Liver (tissue), 9 donors: ENCODE data around the gene GZMA. TPM values are rescaled to one million over a fixed set of nuclear protein-coding genes. Genes with fewer than 3 reads are reported as not detected.
"Not testable (repeated sequence)": the region's sequence is repeated elsewhere in the genome, so short reads cannot be mapped to it uniquely, and the experiment has no call there.

Experiments used
- DNase-seq: peaks from one replicate; pipeline ENCODE4 v3.0.0-alpha.2; 2017; ENCODE audit warnings: low spot score
- H3K27ac ChIP-seq, 2 donors: one replicate each; pipeline ENCODE4 v1.7.0; 2013; ENCODE audit warnings: inconsistent platforms in 2 of 2, low read length in 2 of 2, control low read depth in 1 of 2, low read depth in 1 of 2, mild to moderate bottlenecking in 1 of 2
- H3K27me3 ChIP-seq, 4 donors: one replicate each; pipeline versions ENCODE4 v1.6.1 to v1.7.0; 2013; ENCODE audit warnings: low read length in 3 of 4, inconsistent platforms in 1 of 4, mild to moderate bottlenecking in 1 of 4, moderate library complexity in 1 of 4; ENCODE audit not compliant: control insufficient read depth in 4 of 4, insufficient read depth in 4 of 4
- H3K36me3 ChIP-seq, 4 donors: one replicate each; pipeline versions ENCODE4 v1.6.1 to v1.7.0; 2013; ENCODE audit warnings: low read length in 3 of 4, mild to moderate bottlenecking in 3 of 4, low read depth in 1 of 4, moderate library complexity in 1 of 4; ENCODE audit not compliant: control insufficient read depth in 4 of 4, insufficient read depth in 3 of 4
- H3K4me1 ChIP-seq, 4 donors: one replicate each; pipeline versions ENCODE4 v1.6.1 to v1.7.0; 2013; ENCODE audit warnings: low read length in 3 of 4, mild to moderate bottlenecking in 3 of 4, moderate library complexity in 1 of 4; ENCODE audit not compliant: control insufficient read depth in 4 of 4, insufficient read depth in 4 of 4
- H3K4me3 ChIP-seq, 3 donors: one replicate each; pipeline versions ENCODE4 v1.6.1 to v1.7.0; 2013; ENCODE audit warnings: low read length in 3 of 3, control low read depth in 1 of 3, low read depth in 1 of 3, mild to moderate bottlenecking in 1 of 3
- H3K9ac ChIP-seq, 2 donors: one replicate each; pipeline ENCODE4 v1.7.0; 2013; ENCODE audit warnings: low read length in 2 of 2, mild to moderate bottlenecking in 2 of 2, moderate library complexity in 2 of 2, control low read depth in 1 of 2, low read depth in 1 of 2
- H3K9me3 ChIP-seq, 4 donors: one replicate each; pipeline versions ENCODE4 v1.6.1 to v1.7.0; 2013; ENCODE audit warnings: low read length in 3 of 4; ENCODE audit not compliant: control insufficient read depth in 4 of 4
- ATF3 ChIP-seq: IDR thresholded peaks from 2 replicates; pipeline ENCODE4 v1.6.1; 2016; ENCODE audit warnings: antibody characterized with exemption
- EGR1 ChIP-seq, 2 donors: IDR thresholded peaks; 2 replicates each; pipeline ENCODE4 v1.6.1; 2016 to 2018; ENCODE audit warnings: antibody characterized with exemption in 2 of 2, low read depth in 2 of 2
- FOXA1 ChIP-seq: IDR thresholded peaks from 2 replicates; pipeline ENCODE4 v1.6.1; 2016; ENCODE audit warnings: antibody characterized with exemption
- FOXA2 ChIP-seq: IDR thresholded peaks from 2 replicates; pipeline ENCODE4 v1.6.1; 2016; ENCODE audit warnings: antibody characterized with exemption
- GABPA ChIP-seq, 2 donors: IDR thresholded peaks in 1 of 2; conservative IDR thresholded peaks in 1 of 2; 2 replicates each; pipeline ENCODE4 v1.6.1; 2016; ENCODE audit warnings: antibody characterized with exemption in 2 of 2, mild to moderate bottlenecking in 1 of 2, moderate library complexity in 1 of 2
- HNF4A ChIP-seq, 2 donors: conservative IDR thresholded peaks; 2 replicates each; pipeline ENCODE4 v1.6.1; 2016; ENCODE audit warnings: antibody characterized with exemption in 2 of 2, mild to moderate bottlenecking in 2 of 2
- HNF4G ChIP-seq: IDR thresholded peaks from 2 replicates; pipeline ENCODE4 v1.6.1; 2016; ENCODE audit warnings: antibody characterized with exemption
- NR2F2 ChIP-seq: IDR thresholded peaks from 2 replicates; pipeline ENCODE4 v1.6.1; 2016; ENCODE audit warnings: antibody characterized with exemption
- RAD21 ChIP-seq, 2 donors: IDR thresholded peaks; 2 replicates each; pipeline ENCODE4 v1.6.1; 2016; ENCODE audit warnings: antibody characterized with exemption in 2 of 2, mild to moderate bottlenecking in 2 of 2
- RXRA ChIP-seq, 2 donors: IDR thresholded peaks; 2 replicates each; pipeline ENCODE4 v1.6.1; 2017 to 2018; ENCODE audit warnings: antibody characterized with exemption in 2 of 2, mild to moderate bottlenecking in 1 of 2
- SP1 ChIP-seq: IDR thresholded peaks from 2 replicates; pipeline ENCODE4 v1.6.1; 2018; ENCODE audit warnings: antibody characterized with exemption, mild to moderate bottlenecking
- TAF1 ChIP-seq: conservative IDR thresholded peaks from 2 replicates; pipeline ENCODE4 v1.6.1; 2016; ENCODE audit warnings: antibody characterized with exemption, mild to moderate bottlenecking
- YY1 ChIP-seq: IDR thresholded peaks from 2 replicates; pipeline ENCODE4 v1.6.1; 2016; ENCODE audit warnings: antibody characterized with exemption, mild to moderate bottlenecking
- WGBS: extraction: QIAGEN DNeasy Blood & Tissue Kit; methylation state at CpG from one replicate; pipeline ENCODE4 v1.1.7; 2013; 5-methylcytosine and 5-hydroxymethylcytosine counted together
- polyA plus RNA-seq, 2 donors: library from polyadenylated mRNA; stranded (reverse) in 1 of 2; unstranded in 1 of 2; fragments of 200-250 nt in 1 of 2; fragments of >200 nt in 1 of 2; fragmentation: Nextera tagmentation in 1 of 2; extraction: Ambion mirVana in 1 of 2; gene quantifications; one replicate each; pipeline versions ENCODE4 v1.2.1 to v1.2.3, GENCODE V29; 2013 to 2015
- total RNA-seq, 2 donors: library from RNA; depleted of rRNA; stranded (reverse); fragments of >200 nt; gene quantifications; one replicate each; pipeline ENCODE4 v1.2.3, GENCODE V29; 2014
- TF ChIP-seq, protein P1 (sequence below): IDR thresholded peaks from 2 replicates; pipeline ENCODE4 v1.6.1; 2016; ENCODE audit warnings: antibody characterized with exemption, mild to moderate bottlenecking
- TF ChIP-seq, protein P2 (sequence below): IDR thresholded peaks from 2 replicates; pipeline ENCODE4 v1.6.1; 2016; ENCODE audit warnings: antibody characterized with exemption
- TF ChIP-seq, protein P3 (sequence below): IDR thresholded peaks from 2 replicates; pipeline ENCODE4 v1.6.1; 2016; ENCODE audit warnings: antibody characterized with exemption
- donor health status: healthy.
- donor health status: healthy.
- donor health status: healthy.
- donor health status: healthy.
- donor health status: healthy.

Gene GZMA
- total and polyA plus RNA-seq, 4 donors = 1.9 to 2.4 (median 2.1) TPM

DNA sequence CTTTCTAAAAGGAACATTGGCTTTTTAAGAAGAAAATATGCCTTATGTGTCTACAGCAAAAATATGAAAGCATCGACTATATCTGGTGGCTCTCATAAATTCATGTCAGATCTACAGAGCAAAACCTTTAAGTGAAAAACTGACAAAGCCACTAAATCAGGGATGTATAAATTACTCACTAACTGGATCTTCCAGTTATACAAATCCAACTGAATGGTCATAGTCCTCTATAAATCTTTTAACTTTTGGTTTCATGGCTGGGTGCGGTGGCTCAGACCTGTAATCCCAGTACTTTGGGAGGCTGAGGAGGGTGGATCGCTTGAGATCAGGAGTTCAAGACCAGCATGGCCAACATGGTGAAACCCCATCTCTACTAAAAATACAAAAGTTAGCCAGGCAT is 29.2 kb upstream of the GZMA start:
- Histone ChIP-seq H3K27ac (no peak overlapping the region), H3K36me3 (no peaks in the 10 kb centered on the region), H3K4me3 (no peak overlapping the region), H3K27me3 (no peaks in the 10 kb centered on the region), H3K4me1 (no peaks in the 10 kb centered on the region), H3K9ac (no peak overlapping the region), H3K9me3 (no peaks in the 10 kb centered on the region)
- WGBS = 90% methylated on average over 3 of the region's 3 CpGs
- TF ChIP-seq ATF3 (no peak), SP1 (no peak), RAD21 (IDR thresholded peaks at IDR 0.05) (no peak), YY1 (no peak), TAF1 (no peak), NR2F2 (no peak), HNF4A (conservative IDR thresholded peaks at IDR 0.05) (no peak)
- TF ChIP-seq, protein P1, sequence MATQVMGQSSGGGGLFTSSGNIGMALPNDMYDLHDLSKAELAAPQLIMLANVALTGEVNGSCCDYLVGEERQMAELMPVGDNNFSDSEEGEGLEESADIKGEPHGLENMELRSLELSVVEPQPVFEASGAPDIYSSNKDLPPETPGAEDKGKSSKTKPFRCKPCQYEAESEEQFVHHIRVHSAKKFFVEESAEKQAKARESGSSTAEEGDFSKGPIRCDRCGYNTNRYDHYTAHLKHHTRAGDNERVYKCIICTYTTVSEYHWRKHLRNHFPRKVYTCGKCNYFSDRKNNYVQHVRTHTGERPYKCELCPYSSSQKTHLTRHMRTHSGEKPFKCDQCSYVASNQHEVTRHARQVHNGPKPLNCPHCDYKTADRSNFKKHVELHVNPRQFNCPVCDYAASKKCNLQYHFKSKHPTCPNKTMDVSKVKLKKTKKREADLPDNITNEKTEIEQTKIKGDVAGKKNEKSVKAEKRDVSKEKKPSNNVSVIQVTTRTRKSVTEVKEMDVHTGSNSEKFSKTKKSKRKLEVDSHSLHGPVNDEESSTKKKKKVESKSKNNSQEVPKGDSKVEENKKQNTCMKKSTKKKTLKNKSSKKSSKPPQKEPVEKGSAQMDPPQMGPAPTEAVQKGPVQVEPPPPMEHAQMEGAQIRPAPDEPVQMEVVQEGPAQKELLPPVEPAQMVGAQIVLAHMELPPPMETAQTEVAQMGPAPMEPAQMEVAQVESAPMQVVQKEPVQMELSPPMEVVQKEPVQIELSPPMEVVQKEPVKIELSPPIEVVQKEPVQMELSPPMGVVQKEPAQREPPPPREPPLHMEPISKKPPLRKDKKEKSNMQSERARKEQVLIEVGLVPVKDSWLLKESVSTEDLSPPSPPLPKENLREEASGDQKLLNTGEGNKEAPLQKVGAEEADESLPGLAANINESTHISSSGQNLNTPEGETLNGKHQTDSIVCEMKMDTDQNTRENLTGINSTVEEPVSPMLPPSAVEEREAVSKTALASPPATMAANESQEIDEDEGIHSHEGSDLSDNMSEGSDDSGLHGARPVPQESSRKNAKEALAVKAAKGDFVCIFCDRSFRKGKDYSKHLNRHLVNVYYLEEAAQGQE = no peak
- DNase-seq = no peak

- H3K9me3 ChIP-seq = no peaks in the 10 kb centered on the region
- H3K27me3 ChIP-seq = peaks cover 0 to 3% (median 0%) of the 10 kb centered on the region in 4 donors
- TF ChIP-seq, protein P1 = no peak
- TF ChIP-seq SP1 (no peak), EGR1 (IDR thresholded peaks at IDR 0.05; ENCODE audit: low read depth in 2 of 2) (no peak), RXRA (IDR thresholded peaks at IDR 0.05) (no peak), FOXA1 (no peak), ATF3 (no peak), TAF1 (no peak), RAD21 (IDR thresholded peaks at IDR 0.05) (no peak), HNF4G (no peak), NR2F2 (no peak), FOXA2 (no peak), GABPA (IDR thresholded peaks at IDR 0.05 in 1 of 2, conservative IDR thresholded peaks at IDR 0.05 in 1 of 2) (no peak), YY1 (no peak), HNF4A (conservative IDR thresholded peaks at IDR 0.05) (no peak)
- TF ChIP-seq, protein P2, sequence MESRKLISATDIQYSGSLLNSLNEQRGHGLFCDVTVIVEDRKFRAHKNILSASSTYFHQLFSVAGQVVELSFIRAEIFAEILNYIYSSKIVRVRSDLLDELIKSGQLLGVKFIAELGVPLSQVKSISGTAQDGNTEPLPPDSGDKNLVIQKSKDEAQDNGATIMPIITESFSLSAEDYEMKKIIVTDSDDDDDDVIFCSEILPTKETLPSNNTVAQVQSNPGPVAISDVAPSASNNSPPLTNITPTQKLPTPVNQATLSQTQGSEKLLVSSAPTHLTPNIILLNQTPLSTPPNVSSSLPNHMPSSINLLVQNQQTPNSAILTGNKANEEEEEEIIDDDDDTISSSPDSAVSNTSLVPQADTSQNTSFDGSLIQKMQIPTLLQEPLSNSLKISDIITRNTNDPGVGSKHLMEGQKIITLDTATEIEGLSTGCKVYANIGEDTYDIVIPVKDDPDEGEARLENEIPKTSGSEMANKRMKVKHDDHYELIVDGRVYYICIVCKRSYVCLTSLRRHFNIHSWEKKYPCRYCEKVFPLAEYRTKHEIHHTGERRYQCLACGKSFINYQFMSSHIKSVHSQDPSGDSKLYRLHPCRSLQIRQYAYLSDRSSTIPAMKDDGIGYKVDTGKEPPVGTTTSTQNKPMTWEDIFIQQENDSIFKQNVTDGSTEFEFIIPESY = no peak
- TF ChIP-seq, protein P3, sequence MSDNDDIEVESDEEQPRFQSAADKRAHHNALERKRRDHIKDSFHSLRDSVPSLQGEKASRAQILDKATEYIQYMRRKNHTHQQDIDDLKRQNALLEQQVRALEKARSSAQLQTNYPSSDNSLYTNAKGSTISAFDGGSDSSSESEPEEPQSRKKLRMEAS = no peak
- H3K36me3 ChIP-seq = no peaks in the 10 kb centered on the region
- no peak overlapping the region for H3K9ac ChIP-seq
- H3K4me1 ChIP-seq = no peaks in the 10 kb centered on the region
- DNase-seq = no peak
- no peak overlapping the region for H3K4me3 ChIP-seq
- H3K27ac ChIP-seq = no peak overlapping the region
Observed at GRCh38 chr5:55081541-55081940, 20.9 kb upstream of the GZMA start.

- H3K4me1 ChIP-seq, H3K4me3 ChIP-seq, H3K27me3 ChIP-seq, H3K9ac ChIP-seq, H3K9me3 ChIP-seq, DNase-seq, H3K36me3 ChIP-seq, H3K27ac ChIP-seq: not testable (repeated sequence)
- WGBS = 80% methylated on average over 2 of the region's 2 CpGs
Observed at GRCh38 chr5:55089301-55089700, 13.1 kb upstream of the GZMA start.
